Spleen (tissue), 3 donors: ENCODE results near the gene SLC38A3.

Source experiments
- POLR2A ChIP-seq, 3 donors: fragments of 450-650 bp; IDR thresholded peaks; one replicate each; pipeline ENCODE4 v1.5.1; 2017; ENCODE audit warnings: antibody characterized with exemption in 3 of 3, mild to moderate bottlenecking in 1 of 3
- POLR2AphosphoS5 ChIP-seq, 3 donors: sonication (generic); formaldehyde crosslinking; IDR thresholded peaks; one replicate each; pipeline ENCODE4 v1.5.1; 2017; ENCODE audit warnings: antibody characterized with exemption in 3 of 3

DNA sequence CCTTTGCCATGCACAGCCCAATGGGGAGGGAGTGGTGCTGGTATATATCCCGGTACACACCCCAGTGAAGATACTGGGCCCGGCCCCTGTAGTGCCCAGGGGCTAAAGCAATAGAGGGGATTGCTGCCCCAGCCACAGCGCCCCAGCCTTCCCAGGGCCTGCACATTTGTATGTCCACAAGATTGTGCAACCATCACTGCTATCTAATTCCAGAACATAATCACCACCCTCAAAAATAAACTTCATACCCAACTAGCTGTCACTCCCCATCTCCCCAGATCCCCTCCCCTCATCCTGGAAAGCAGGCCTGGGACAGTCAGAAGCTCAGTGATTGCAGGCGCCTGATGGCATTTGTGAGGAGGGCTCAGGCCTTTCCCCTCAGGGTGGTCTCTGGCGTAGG is 44.4 kb downstream of the SLC38A3 start:
- no peak for TF ChIP-seq POLR2A (IDR thresholded peaks at IDR 0.05)
- no peak for TF ChIP-seq POLR2AphosphoS5 (IDR thresholded peaks at IDR 0.05)
